SK-N-SH (cell line): ENCODE measurements around the gene ZC3H18. TPM values are rescaled to one million over a fixed set of nuclear protein-coding genes. Genes with fewer than 3 reads are reported as not detected.

Experiments used
- CTCF ChIA-PET: fragments of 300-600, 350-600 bp; formaldehyde crosslinking; extraction: SDS; loops from one replicate; lab custom pipeline; 2021; lab: Yijun Ruan, JAX
- POLR2A ChIA-PET: fragments of 350-600 bp; sonication (Branson Sonifier 250); formaldehyde crosslinking; extraction: SDS; loops from one replicate; lab custom pipeline; 2020; ENCODE audit warnings: antibody characterized with exemption, inconsistent platforms; lab: Yijun Ruan, JAX
- DNase-seq: peaks from one replicate; pipeline ENCODE4 v3.0.0; 2012
- H2AFZ ChIP-seq: fragments of 200-600 bp; sonication (generic); 2 replicates; pipeline ENCODE4 v1.8.1; 2016; ENCODE audit warnings: antibody characterized with exemption, mild to moderate bottlenecking, low read depth
- H3F3A ChIP-seq: fragments of 200-600 bp; sonication (generic); replicated peaks from 2 replicates; pipeline ENCODE3; 2016; ENCODE audit warnings: antibody characterized with exemption, mild to moderate bottlenecking; ENCODE audit not compliant: insufficient read depth
- H3K27ac ChIP-seq, 2 experiments: fragments of 200-500 bp in 1 of 2; fragments of 200-600 bp in 1 of 2; sonication (Bioruptor generic) in 1 of 2; sonication (generic), shearing (Covaris generic) in 1 of 2; 2 replicates each; pipeline versions ENCODE4 v1.5.1 to v1.6.1; 2014 to 2016; ENCODE audit warnings: low read depth in 2 of 2, inconsistent platforms in 1 of 2, low read length in 1 of 2, mild to moderate bottlenecking in 1 of 2, mixed read lengths in 1 of 2
- H3K27me3 ChIP-seq: fragments of 200-600 bp; sonication (generic), shearing (Covaris generic); 2 replicates; pipeline ENCODE4 v1.6.1; 2016; ENCODE audit warnings: mixed run types; ENCODE audit not compliant: insufficient read depth
- H3K36me3 ChIP-seq, 2 experiments: fragments of 200-500 bp in 1 of 2; fragments of 200-600 bp in 1 of 2; sonication (Bioruptor generic) in 1 of 2; sonication (generic) in 1 of 2; replicated peaks in 1 of 2; 2 replicates each; pipeline versions ENCODE3 to v1.5.1; 2014 to 2016; ENCODE audit warnings: low read length in 1 of 2, mild to moderate bottlenecking in 1 of 2; ENCODE audit not compliant: insufficient read depth in 2 of 2, control insufficient read depth in 1 of 2
- H3K4me1 ChIP-seq, 2 experiments: fragments of 200-500 bp in 1 of 2; fragments of 200-600 bp in 1 of 2; sonication (Bioruptor generic) in 1 of 2; sonication (generic), shearing (Covaris generic) in 1 of 2; 2 replicates each; pipeline versions ENCODE4 v1.5.1 to v1.6.1; 2014 to 2016; ENCODE audit warnings: low read depth in 1 of 2, low read length in 1 of 2, mixed run types in 1 of 2; ENCODE audit not compliant: insufficient read depth in 2 of 2, control insufficient read depth in 1 of 2
- H3K4me2 ChIP-seq: fragments of 200-600 bp; sonication (generic), shearing (Covaris generic); 2 replicates; pipeline ENCODE4 v1.6.1; 2017; ENCODE audit warnings: mixed run types
- H3K4me3 ChIP-seq, 2 experiments: fragments of 200-500 bp in 1 of 2; fragments of 200-600 bp in 1 of 2; sonication (Bioruptor generic) in 1 of 2; sonication (generic), shearing (Covaris generic) in 1 of 2; 2 replicates each; pipeline versions ENCODE4 v1.5.1 to v1.8.1; 2014 to 2016; ENCODE audit warnings: low read depth in 2 of 2, inconsistent platforms in 1 of 2, low read length in 1 of 2, mild to moderate bottlenecking in 1 of 2, mixed read lengths in 1 of 2, moderate library complexity in 1 of 2
- H3K79me2 ChIP-seq: fragments of 200-600 bp; sonication (generic); 2 replicates; pipeline ENCODE4 v1.8.1; 2017; ENCODE audit warnings: mild to moderate bottlenecking; ENCODE audit not compliant: insufficient read depth
- H3K9ac ChIP-seq: fragments of 200-600 bp; sonication (generic); 2 replicates; pipeline ENCODE4 v1.6.1; 2017; ENCODE audit warnings: mixed run types
- H3K9me2 ChIP-seq: fragments of 200-600 bp; sonication (generic); 2 replicates; pipeline ENCODE4 v1.6.1; 2017; ENCODE audit warnings: mixed run types
- H3K9me3 ChIP-seq: fragments of 200-600 bp; sonication (generic); 2 replicates; pipeline ENCODE4 v1.6.1; 2017; ENCODE audit warnings: mixed run types, mild to moderate bottlenecking, moderate library complexity
- H4K20me1 ChIP-seq: fragments of 200-600 bp; sonication (generic); 2 replicates; pipeline ENCODE4 v1.6.1; 2017; ENCODE audit warnings: mild to moderate bottlenecking, mixed run types; ENCODE audit not compliant: insufficient read depth
- CHD2 ChIP-seq: fragments of 150-350 bp; IDR thresholded peaks from 2 replicates; pipeline ENCODE4 v1.6.1; 2018; ENCODE audit warnings: low read length; ENCODE audit not compliant: partially characterized antibody
- CTCF ChIP-seq: fragments of 200-600 bp; sonication (generic); IDR thresholded peaks from 2 replicates; pipeline ENCODE4 v1.6.1; 2017; ENCODE audit warnings: antibody characterized with exemption, mild to moderate bottlenecking, moderate library complexity
- ELF1 ChIP-seq: IDR thresholded peaks from 2 replicates; pipeline ENCODE4 v1.4.0; 2012
- FOSL2 ChIP-seq: IDR thresholded peaks from 2 replicates; pipeline ENCODE4 v1.4.0; 2012; ENCODE audit warnings: low read depth, mild to moderate bottlenecking, moderate library complexity, borderline replicate concordance
- IRF3 ChIP-seq: fragments of 150-350 bp; IDR thresholded peaks from 2 replicates; pipeline ENCODE4 v1.6.1; 2016; ENCODE audit warnings: mild to moderate bottlenecking, low read depth, low read length
- JUND ChIP-seq: IDR thresholded peaks from 2 replicates; pipeline ENCODE4 v1.4.0; 2012
- MAX ChIP-seq: IDR thresholded peaks from 2 replicates; pipeline ENCODE4 v1.4.0; 2012; ENCODE audit warnings: low read depth
- MEF2A ChIP-seq: IDR thresholded peaks from 2 replicates; pipeline ENCODE4 v1.4.0; 2012; ENCODE audit warnings: low read depth, borderline replicate concordance
- NFIC ChIP-seq: IDR thresholded peaks from 2 replicates; pipeline ENCODE4 v1.4.0; 2012; ENCODE audit warnings: borderline replicate concordance
- NRF1 ChIP-seq: IDR thresholded peaks from 2 replicates; pipeline ENCODE4 v1.6.1; 2012; ENCODE audit warnings: low read depth, mild to moderate bottlenecking, low read length
- RAD21 ChIP-seq: IDR thresholded peaks from 2 replicates; pipeline ENCODE4 v1.6.1; 2012; ENCODE audit warnings: mild to moderate bottlenecking, low read length
- RCOR1 ChIP-seq: fragments of 150-350 bp; IDR thresholded peaks from 2 replicates; pipeline ENCODE4 v1.6.1; 2017; ENCODE audit warnings: antibody characterized with exemption, low read length
- REST ChIP-seq: IDR thresholded peaks from 2 replicates; pipeline ENCODE4 v1.6.1; 2012; ENCODE audit warnings: mild to moderate bottlenecking, low read depth, low read length, moderate library complexity
- SIN3A ChIP-seq: IDR thresholded peaks from 2 replicates; pipeline ENCODE4 v1.6.1; 2012; ENCODE audit warnings: low read depth, mild to moderate bottlenecking, low read length, moderate library complexity, borderline replicate concordance
- SMC3 ChIP-seq: IDR thresholded peaks from 2 replicates; pipeline ENCODE4 v1.6.1; 2012; ENCODE audit warnings: low read depth, low read length, improper control_type of control experiment
- TCF12 ChIP-seq: IDR thresholded peaks from 2 replicates; pipeline ENCODE4 v1.4.0; 2012
- USF2 ChIP-seq: fragments of 150-350 bp; IDR thresholded peaks from 2 replicates; pipeline ENCODE4 v1.6.1; 2017; ENCODE audit warnings: antibody characterized with exemption, low read length, low read depth, borderline replicate concordance
- YY1 ChIP-seq: IDR thresholded peaks from 2 replicates; pipeline ENCODE4 v1.4.0; 2012; ENCODE audit warnings: low read depth, mild to moderate bottlenecking
- ZBTB33 ChIP-seq: IDR thresholded peaks from 2 replicates; pipeline ENCODE4 v1.4.0; 2012; ENCODE audit warnings: low read depth, borderline replicate concordance
- WGBS: methylation state at CpG from one replicate; pipeline ENCODE4 v1.1.6; 2017; ENCODE audit warnings: low lambda C conversion rate; 5-methylcytosine and 5-hydroxymethylcytosine counted together
- polyA plus RNA-seq, 3 experiments: library from polyadenylated mRNA; depleted of rRNA; stranded (reverse); fragments of >200 nt; gene quantifications; 2 replicates each; pipeline ENCODE4 v1.2.3, GENCODE V29; 2012

Gene ZC3H18
- polyA plus RNA-seq, 1 of the 3 experiments (the other 2 are of a cell fraction) = 32.7 TPM

- TF ChIP-seq YY1 = no peak
- no peak for TF ChIP-seq RCOR1
Measured at GRCh38 chr16:88634141-88634993, 64.2 kb downstream of the ZC3H18 start (continued).

GRCh38 chr16:88634994-88635670 lies 64.9 kb downstream of the ZC3H18 start:
- no peak for DNase-seq

More at GRCh38 chr16:88634994-88635670, 64.9 kb downstream of the ZC3H18 start:
- Histone ChIP-seq H3K79me2 (no peaks in the 10 kb centered on the region), H3K4me3 (no peak overlapping the region), H4K20me1 (no peaks in the 10 kb centered on the region), H3K9ac (no peak overlapping the region), H2AFZ (no peak overlapping the region), H3K4me1 (peaks cover 0 to 6% of the 10 kb centered on the region in 2 experiments; a peak in 1 of 4 replicates), H3K36me3 (peaks cover 4 to 30% of the 10 kb centered on the region in 2 experiments), H3K9me3 (no peaks in the 10 kb centered on the region), H3F3A (peaks cover 3% of the 10 kb centered on the region), H3K27me3 (peaks cover 15% of the 10 kb centered on the region; the same call in 1 of the 2 replicates), H3K27ac (no peak overlapping the region), H3K4me2 (no peak overlapping the region)
- 78% methylated on average over 22 of the region's 28 CpGs for WGBS
- TF ChIP-seq TCF12 (no peak), ZBTB33 (no peak), NRF1 (no peak), SIN3A (no peak), NFIC (no peak), CHD2 (no peak), FOSL2 (no peak), JUND (no peak), IRF3 (no peak), SMC3 (no peak), RCOR1 (no peak), MEF2A (no peak), MAX (no peak), RAD21 (no peak), USF2 (no peak), ELF1 (no peak), REST (no peak), CTCF (no peak)
- TF ChIP-seq, all 33 proteins: peak for 0
- POLR2A ChIA-PET = no interaction called here
- no peaks in the 10 kb centered on the region for H3K9me2 ChIP-seq
- CTCF ChIA-PET = no interaction called here
